NCI-H2107 treated with DMSO at 0.1 percent for 48 hours (cell line): Measurements from ENCODE around the gene RTL3.

Experiments
- DNase-seq: peaks from one replicate; lab custom pipeline; 2025; ENCODE audit not compliant: unreplicated experiment; lab: John Stamatoyannopoulos, UW

RTL3 gene

DNA sequence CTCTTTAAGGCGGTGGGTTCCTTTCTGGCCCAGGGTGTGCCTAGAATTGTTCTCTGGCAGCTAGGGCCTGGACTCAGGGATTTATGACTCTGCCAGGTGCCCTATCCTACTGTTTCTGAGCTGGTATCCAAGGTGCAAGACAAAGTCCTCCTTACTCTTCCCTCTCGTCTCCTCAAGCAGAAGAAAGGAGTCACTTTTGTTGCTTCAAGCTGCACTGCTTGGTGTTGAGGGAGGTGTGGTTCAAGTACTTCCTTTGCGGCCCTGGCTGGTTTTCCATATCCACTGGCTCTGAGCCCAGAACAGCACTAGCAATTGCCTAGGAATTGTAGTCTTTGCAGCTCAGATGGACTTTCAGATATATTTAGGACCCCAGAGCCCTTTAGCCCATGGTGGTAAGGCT lies 39.3 kb downstream of the RTL3 start:
- no peak for DNase-seq

- no peak for DNase-seq
Observed at GRCh38 chrX:78618987-78619386, 40.1 kb downstream of the RTL3 start.

DNA sequence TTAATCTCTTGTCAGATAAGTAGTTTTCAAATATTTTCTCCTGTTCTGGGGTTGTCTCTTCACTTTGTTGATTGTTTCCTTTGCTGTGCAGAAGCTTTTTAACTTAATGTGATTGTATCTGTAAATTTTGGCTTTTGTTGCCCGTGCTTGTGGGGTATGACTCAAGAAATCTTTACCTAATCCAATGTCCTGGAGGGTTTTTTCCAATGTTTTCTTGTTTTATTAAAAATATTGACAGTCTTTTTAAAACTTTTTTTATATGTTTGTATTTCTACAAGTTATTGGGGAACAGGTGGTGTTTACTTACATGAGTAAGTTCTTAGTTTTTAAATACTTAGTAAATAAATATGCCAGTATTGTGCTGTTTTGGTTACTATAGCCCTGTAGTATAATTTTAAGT lies 44.9 kb downstream of the RTL3 start:
- no peak for DNase-seq
